Measurements from ENCODE around the gene HRK. TPM values are rescaled to one million over a fixed set of nuclear protein-coding genes. Genes with fewer than 3 reads are reported as not detected.

HRK gene
- total and polyA plus RNA-seq, 2 of the 8 experiments (the other 6 are each of a cell fraction or from before 2014, with no cell fraction given): 1.6 to 2.7 TPM

GRCh38 chr12:116860263-116860662 lies 21.0 kb downstream of the HRK start (continued):
- TF ChIP-seq, protein P1, sequence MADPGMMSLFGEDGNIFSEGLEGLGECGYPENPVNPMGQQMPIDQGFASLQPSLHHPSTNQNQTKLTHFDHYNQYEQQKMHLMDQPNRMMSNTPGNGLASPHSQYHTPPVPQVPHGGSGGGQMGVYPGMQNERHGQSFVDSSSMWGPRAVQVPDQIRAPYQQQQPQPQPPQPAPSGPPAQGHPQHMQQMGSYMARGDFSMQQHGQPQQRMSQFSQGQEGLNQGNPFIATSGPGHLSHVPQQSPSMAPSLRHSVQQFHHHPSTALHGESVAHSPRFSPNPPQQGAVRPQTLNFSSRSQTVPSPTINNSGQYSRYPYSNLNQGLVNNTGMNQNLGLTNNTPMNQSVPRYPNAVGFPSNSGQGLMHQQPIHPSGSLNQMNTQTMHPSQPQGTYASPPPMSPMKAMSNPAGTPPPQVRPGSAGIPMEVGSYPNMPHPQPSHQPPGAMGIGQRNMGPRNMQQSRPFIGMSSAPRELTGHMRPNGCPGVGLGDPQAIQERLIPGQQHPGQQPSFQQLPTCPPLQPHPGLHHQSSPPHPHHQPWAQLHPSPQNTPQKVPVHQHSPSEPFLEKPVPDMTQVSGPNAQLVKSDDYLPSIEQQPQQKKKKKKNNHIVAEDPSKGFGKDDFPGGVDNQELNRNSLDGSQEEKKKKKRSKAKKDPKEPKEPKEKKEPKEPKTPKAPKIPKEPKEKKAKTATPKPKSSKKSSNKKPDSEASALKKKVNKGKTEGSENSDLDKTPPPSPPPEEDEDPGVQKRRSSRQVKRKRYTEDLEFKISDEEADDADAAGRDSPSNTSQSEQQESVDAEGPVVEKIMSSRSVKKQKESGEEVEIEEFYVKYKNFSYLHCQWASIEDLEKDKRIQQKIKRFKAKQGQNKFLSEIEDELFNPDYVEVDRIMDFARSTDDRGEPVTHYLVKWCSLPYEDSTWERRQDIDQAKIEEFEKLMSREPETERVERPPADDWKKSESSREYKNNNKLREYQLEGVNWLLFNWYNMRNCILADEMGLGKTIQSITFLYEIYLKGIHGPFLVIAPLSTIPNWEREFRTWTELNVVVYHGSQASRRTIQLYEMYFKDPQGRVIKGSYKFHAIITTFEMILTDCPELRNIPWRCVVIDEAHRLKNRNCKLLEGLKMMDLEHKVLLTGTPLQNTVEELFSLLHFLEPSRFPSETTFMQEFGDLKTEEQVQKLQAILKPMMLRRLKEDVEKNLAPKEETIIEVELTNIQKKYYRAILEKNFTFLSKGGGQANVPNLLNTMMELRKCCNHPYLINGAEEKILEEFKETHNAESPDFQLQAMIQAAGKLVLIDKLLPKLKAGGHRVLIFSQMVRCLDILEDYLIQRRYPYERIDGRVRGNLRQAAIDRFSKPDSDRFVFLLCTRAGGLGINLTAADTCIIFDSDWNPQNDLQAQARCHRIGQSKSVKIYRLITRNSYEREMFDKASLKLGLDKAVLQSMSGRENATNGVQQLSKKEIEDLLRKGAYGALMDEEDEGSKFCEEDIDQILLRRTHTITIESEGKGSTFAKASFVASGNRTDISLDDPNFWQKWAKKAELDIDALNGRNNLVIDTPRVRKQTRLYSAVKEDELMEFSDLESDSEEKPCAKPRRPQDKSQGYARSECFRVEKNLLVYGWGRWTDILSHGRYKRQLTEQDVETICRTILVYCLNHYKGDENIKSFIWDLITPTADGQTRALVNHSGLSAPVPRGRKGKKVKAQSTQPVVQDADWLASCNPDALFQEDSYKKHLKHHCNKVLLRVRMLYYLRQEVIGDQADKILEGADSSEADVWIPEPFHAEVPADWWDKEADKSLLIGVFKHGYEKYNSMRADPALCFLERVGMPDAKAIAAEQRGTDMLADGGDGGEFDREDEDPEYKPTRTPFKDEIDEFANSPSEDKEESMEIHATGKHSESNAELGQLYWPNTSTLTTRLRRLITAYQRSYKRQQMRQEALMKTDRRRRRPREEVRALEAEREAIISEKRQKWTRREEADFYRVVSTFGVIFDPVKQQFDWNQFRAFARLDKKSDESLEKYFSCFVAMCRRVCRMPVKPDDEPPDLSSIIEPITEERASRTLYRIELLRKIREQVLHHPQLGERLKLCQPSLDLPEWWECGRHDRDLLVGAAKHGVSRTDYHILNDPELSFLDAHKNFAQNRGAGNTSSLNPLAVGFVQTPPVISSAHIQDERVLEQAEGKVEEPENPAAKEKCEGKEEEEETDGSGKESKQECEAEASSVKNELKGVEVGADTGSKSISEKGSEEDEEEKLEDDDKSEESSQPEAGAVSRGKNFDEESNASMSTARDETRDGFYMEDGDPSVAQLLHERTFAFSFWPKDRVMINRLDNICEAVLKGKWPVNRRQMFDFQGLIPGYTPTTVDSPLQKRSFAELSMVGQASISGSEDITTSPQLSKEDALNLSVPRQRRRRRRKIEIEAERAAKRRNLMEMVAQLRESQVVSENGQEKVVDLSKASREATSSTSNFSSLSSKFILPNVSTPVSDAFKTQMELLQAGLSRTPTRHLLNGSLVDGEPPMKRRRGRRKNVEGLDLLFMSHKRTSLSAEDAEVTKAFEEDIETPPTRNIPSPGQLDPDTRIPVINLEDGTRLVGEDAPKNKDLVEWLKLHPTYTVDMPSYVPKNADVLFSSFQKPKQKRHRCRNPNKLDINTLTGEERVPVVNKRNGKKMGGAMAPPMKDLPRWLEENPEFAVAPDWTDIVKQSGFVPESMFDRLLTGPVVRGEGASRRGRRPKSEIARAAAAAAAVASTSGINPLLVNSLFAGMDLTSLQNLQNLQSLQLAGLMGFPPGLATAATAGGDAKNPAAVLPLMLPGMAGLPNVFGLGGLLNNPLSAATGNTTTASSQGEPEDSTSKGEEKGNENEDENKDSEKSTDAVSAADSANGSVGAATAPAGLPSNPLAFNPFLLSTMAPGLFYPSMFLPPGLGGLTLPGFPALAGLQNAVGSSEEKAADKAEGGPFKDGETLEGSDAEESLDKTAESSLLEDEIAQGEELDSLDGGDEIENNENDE (IDR thresholded peaks at IDR 0.05; ENCODE audit: insufficient replicate concordance, low read length): no peak
- TF ChIP-seq RXRA (IDR thresholded peaks at IDR 0.05; ENCODE audit: insufficient read depth, low read depth, low read length): no peak
- no peak for TF ChIP-seq KDM5A (IDR thresholded peaks at IDR 0.05; ENCODE audit: low read length)
- TF ChIP-seq TAF1 (IDR thresholded peaks at IDR 0.05; ENCODE audit: low read depth, low read length): no peak
- no peak for TF ChIP-seq SIX5 (IDR thresholded peaks at IDR 0.05; ENCODE audit: low read depth, low read length)
- TF ChIP-seq SIN3A (conservative IDR thresholded peaks at IDR 0.05 in 1 of 2, IDR thresholded peaks at IDR 0.05 in 1 of 2; ENCODE audit: low read depth in 1 of 2, low read length in 2 of 2): no peak
- no peak for TF ChIP-seq FOSL1 (IDR thresholded peaks at IDR 0.05; ENCODE audit: insufficient read depth, low read depth, low read length)
- TF ChIP-seq GABPA (IDR thresholded peaks at IDR 0.05; ENCODE audit: borderline replicate concordance, insufficient read depth, low read length): no peak
- no peak for TF ChIP-seq SP1 (IDR thresholded peaks at IDR 0.05; ENCODE audit: low read depth, low read length)
